ENCODE data around the gene BOLA3. TPM values are rescaled to one million over a fixed set of nuclear protein-coding genes. Genes with fewer than 3 reads are reported as not detected.

Gene BOLA3
- total RNA-seq, 4 donors from 2014 or later: 29.4 to 46.9 (median 42.8) TPM

- Histone ChIP-seq H3K27ac (replicated peaks in 1 of 4) (no peak overlapping the region), H3K36me3 (peaks cover 16 to 27% (median 21%) of the 10 kb centered on the region in 4 donors), H3K4me3 (no peak overlapping the region), H3K27me3 (no peaks in the 10 kb centered on the region), H3K9me3 (no peaks in the 10 kb centered on the region), H3K4me1 (peaks cover 37 to 66% (median 59%) of the 10 kb centered on the region in 4 donors)
- intact Hi-C loops (cut with DNase I): no loop called here
- WGBS: 94% methylated on average over 1 of the region's 1 CpG
- TF ChIP-seq CTCF (IDR thresholded peaks at IDR 0.05): no peak
- TF ChIP-seq POLR2A (IDR thresholded peaks at IDR 0.05; ENCODE audit: low read depth): no peak
- DNase-seq (ENCODE audit: extremely low spot score): no peak
Measured at GRCh38 chr2:74174909-74175308, 27.2 kb upstream of the BOLA3 start.

GRCh38 chr2:74168739-74169138 lies 21.0 kb upstream of the BOLA3 start:
- intact Hi-C loops (cut with DNase I): no loop called here
- no peak overlapping the region for H3K27ac ChIP-seq (replicated peaks in 1 of 4)
- no peaks in the 10 kb centered on the region for H3K9me3 ChIP-seq
- H3K36me3 ChIP-seq: peaks cover 64 to 87% (median 76%) of the 10 kb centered on the region in 4 donors
- H3K27me3 ChIP-seq: no peaks in the 10 kb centered on the region
- 69% methylated on average over 2 of the region's 2 CpGs for WGBS
- no peak for DNase-seq (ENCODE audit: extremely low spot score)
- TF ChIP-seq POLR2AphosphoS5 (IDR thresholded peaks at IDR 0.05): no peak
- no peak for TF ChIP-seq CTCF (IDR thresholded peaks at IDR 0.05)
- no peak for TF ChIP-seq POLR2A (IDR thresholded peaks at IDR 0.05; ENCODE audit: low read depth)
- TF ChIP-seq EP300 (IDR thresholded peaks at IDR 0.05): no peak
- H3K4me1 ChIP-seq: peaks cover 3 to 17% (median 12%) of the 10 kb centered on the region in 4 donors
- H3K4me3 ChIP-seq: no peak overlapping the region

GRCh38 chr2:74164761-74165160 lies 17.0 kb upstream of the BOLA3 start:
- WGBS: 88% methylated on average over 1 of the region's 1 CpG
- TF ChIP-seq POLR2A (IDR thresholded peaks at IDR 0.05; ENCODE audit: low read depth): no peak
- TF ChIP-seq CTCF (IDR thresholded peaks at IDR 0.05): no peak
- TF ChIP-seq EP300 (IDR thresholded peaks at IDR 0.05): no peak
- TF ChIP-seq POLR2AphosphoS5 (IDR thresholded peaks at IDR 0.05): no peak
- peaks cover 58 to 96% (median 89%) of the 10 kb centered on the region in 4 donors for H3K36me3 ChIP-seq
- no peaks in the 10 kb centered on the region for H3K27me3 ChIP-seq
- H3K9me3 ChIP-seq: no peaks in the 10 kb centered on the region
- DNase-seq (ENCODE audit: extremely low spot score): no peak
- H3K4me1 ChIP-seq: peaks cover 0 to 4% (median 0%) of the 10 kb centered on the region in 4 donors
- intact Hi-C loops (cut with DNase I): no loop called here
- H3K4me3 ChIP-seq: no peak overlapping the region
- H3K27ac ChIP-seq (replicated peaks in 1 of 4): no peak overlapping the region

GRCh38 chr2:74162951-74163350 lies 15.2 kb upstream of the BOLA3 start:
- intact Hi-C loops (cut with DNase I): no loop called here
- no peak for DNase-seq (ENCODE audit: extremely low spot score)
- no peaks in the 10 kb centered on the region for H3K27me3 ChIP-seq
- H3K27ac ChIP-seq (replicated peaks in 1 of 4): no peak overlapping the region
- 89% methylated on average over 6 of the region's 6 CpGs for WGBS
- no peak for TF ChIP-seq POLR2AphosphoS5 (IDR thresholded peaks at IDR 0.05)
- no peak for TF ChIP-seq POLR2A (IDR thresholded peaks at IDR 0.05; ENCODE audit: low read depth)
- no peak for TF ChIP-seq CTCF (IDR thresholded peaks at IDR 0.05)
- peaks cover 51 to 96% (median 92%) of the 10 kb centered on the region in 4 donors for H3K36me3 ChIP-seq
- no peaks in the 10 kb centered on the region for H3K9me3 ChIP-seq
- H3K4me1 ChIP-seq: peaks cover 0 to 4% (median 0%) of the 10 kb centered on the region in 4 donors
- no peak overlapping the region for H3K4me3 ChIP-seq

GRCh38 chr2:74155830-74156229 lies 8.1 kb upstream of the BOLA3 start:
- no peaks in the 10 kb centered on the region for H3K4me1 ChIP-seq
- peaks cover 29 to 89% (median 67%) of the 10 kb centered on the region in 4 donors for H3K36me3 ChIP-seq
- no peak overlapping the region for H3K4me3 ChIP-seq
- no peak for TF ChIP-seq EP300 (IDR thresholded peaks at IDR 0.05)
- TF ChIP-seq POLR2AphosphoS5 (IDR thresholded peaks at IDR 0.05): no peak
- TF ChIP-seq CTCF (IDR thresholded peaks at IDR 0.05): no peak
- no peak for TF ChIP-seq POLR2A (IDR thresholded peaks at IDR 0.05; ENCODE audit: low read depth)
- DNase-seq (ENCODE audit: extremely low spot score): no peak
- H3K27me3 ChIP-seq: no peaks in the 10 kb centered on the region
- WGBS: 83% methylated on average over 3 of the region's 3 CpGs
- no peak overlapping the region for H3K27ac ChIP-seq (replicated peaks in 1 of 4)
- H3K9me3 ChIP-seq: no peaks in the 10 kb centered on the region
- intact Hi-C loops (cut with DNase I): no loop called here

Measured in esophagus muscularis mucosa (tissue), 4 donors.